ENCODE data around the gene SERTAD4. TPM values are rescaled to one million over a fixed set of nuclear protein-coding genes. Genes with fewer than 3 reads are reported as not detected.

Gene SERTAD4
- polyA plus RNA-seq, 3 donors = not detected

DNA sequence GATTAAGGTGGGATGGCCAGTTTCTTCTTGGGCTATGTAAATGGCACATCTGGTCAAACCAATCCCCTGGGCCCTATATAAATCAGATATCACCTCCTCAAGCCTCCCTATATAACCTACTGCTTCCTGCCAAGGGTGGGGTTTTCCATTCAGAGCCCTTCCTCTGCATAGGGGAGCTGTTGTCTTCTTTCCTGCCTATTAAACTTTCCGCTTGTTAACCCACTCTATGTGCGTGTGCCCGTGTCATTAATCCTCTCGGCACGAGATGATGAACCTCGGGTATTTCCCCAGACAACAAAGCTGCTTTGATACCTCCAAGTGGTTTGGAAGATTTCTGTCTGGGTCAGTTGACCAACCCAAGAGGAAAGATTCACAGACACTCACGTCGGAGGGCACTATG is 19.3 kb upstream of the SERTAD4 start:
- H3K9ac ChIP-seq (ENCODE audit: insufficient read depth, low read length, poor library complexity, severe bottlenecking) = no peak overlapping the region

DNA sequence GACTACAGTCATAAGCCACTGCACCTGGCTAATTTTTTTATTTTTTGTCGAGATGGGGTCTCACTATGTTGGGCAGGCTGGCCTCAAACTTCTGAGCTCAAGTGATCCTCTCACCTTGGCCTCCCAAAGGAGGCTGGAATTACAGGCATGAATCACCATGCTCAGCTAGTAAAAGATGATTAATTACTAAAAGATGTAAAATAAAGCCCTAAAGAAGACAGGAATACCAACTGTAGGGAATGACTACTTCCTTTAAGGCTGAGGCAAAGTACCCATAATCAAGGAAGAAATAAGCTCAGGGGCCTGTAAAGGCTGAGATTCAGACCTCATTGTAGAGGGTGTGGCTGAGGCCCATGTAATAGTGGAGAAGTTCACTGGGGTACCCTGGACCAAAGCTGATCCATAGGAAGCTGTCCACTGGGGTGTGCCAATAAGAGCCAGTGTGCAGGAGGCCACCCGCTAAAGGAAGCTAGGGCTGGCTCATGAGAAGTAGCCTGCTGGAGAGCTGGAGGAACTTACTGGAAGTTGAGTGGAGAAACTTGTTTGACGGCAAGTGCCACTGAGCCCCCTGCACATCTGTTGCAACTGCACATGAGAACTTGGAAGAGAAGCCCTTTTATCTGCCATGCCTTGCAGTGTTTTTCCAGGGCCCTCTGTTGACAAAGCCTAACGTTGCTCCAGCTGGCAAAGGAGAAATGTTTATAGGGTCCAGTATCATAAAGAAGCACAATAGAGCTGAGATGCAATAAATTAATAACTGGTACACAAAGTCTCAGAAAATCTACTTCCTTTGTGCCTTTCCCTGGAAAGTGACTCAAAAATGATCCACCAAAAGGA is 17.8 kb upstream of the SERTAD4 start:
- no peak overlapping the region for H3K9ac ChIP-seq (ENCODE audit: insufficient read depth, low read length, poor library complexity, severe bottlenecking)
- no peak for DNase-seq
- H3K27ac ChIP-seq (ENCODE audit: low read depth in 1 of 2, low read length in 2 of 2) = no peak overlapping the region
- H3K4me3 ChIP-seq (replicated peaks in 1 of 3; ENCODE audit: low read depth in 2 of 3, low read length in 3 of 3) = no peak overlapping the region
- H3K79me2 ChIP-seq (ENCODE audit: insufficient read depth, low read length) = no peaks in the 10 kb centered on the region
- no peaks in the 10 kb centered on the region for H3K27me3 ChIP-seq (ENCODE audit: control insufficient read depth in 2 of 2, insufficient read depth in 2 of 2, low read length in 2 of 2)
- peaks cover 7 to 12% (median 9%) of the 10 kb centered on the region in 3 donors for H3K27me3 Mint-ChIP-seq (ENCODE audit: low read depth in 3 of 3)
- intact Hi-C loops (cut with micrococcal nuclease) = no loop called here
- no peaks in the 10 kb centered on the region for H3K4me1 Mint-ChIP-seq
- TF ChIP-seq CTCF (IDR thresholded peaks at IDR 0.05) = no peak
- WGBS (ENCODE audit: insufficient coverage) = 91% methylated on average over 1 of the region's 4 CpGs
- H3K9me3 Mint-ChIP-seq = peaks cover 0 to 5% (median 0%) of the 10 kb centered on the region in 7 donors
- no peaks in the 10 kb centered on the region for H3K36me3 ChIP-seq (replicated peaks in 1 of 2; ENCODE audit: control insufficient read depth in 1 of 2, insufficient read depth in 2 of 2, low read length in 2 of 2)
- no peaks in the 10 kb centered on the region for H4K20me1 ChIP-seq (ENCODE audit: insufficient read depth, low read length)
- no peak overlapping the region for H2AFZ ChIP-seq (ENCODE audit: insufficient read depth, low read depth, low read length, poor library complexity, severe bottlenecking)
- no peak overlapping the region for H3K27ac Mint-ChIP-seq
- H3K36me3 Mint-ChIP-seq = no peaks in the 10 kb centered on the region
- no peak overlapping the region for H3K4me2 ChIP-seq (replicated peaks; ENCODE audit: extremely low read depth, low read length, poor library complexity, severe bottlenecking)
- no peaks in the 10 kb centered on the region for H3K9me3 ChIP-seq (replicated peaks in 1 of 2; ENCODE audit: control insufficient read depth in 1 of 2, insufficient read depth in 1 of 2, low read length in 2 of 2)
- no peak overlapping the region for H3K4me3 Mint-ChIP-seq
- no peaks in the 10 kb centered on the region for H3K4me1 ChIP-seq (ENCODE audit: control insufficient read depth in 1 of 2, insufficient read depth in 2 of 2, low read length in 2 of 2)

More for the DNA sequence above, 19.3 kb upstream of the SERTAD4 start:
- H3K27ac Mint-ChIP-seq = no peak overlapping the region
- no peaks in the 10 kb centered on the region for H3K4me1 Mint-ChIP-seq
- H3K4me2 ChIP-seq (replicated peaks; ENCODE audit: extremely low read depth, low read length, poor library complexity, severe bottlenecking) = no peak overlapping the region
- no peaks in the 10 kb centered on the region for H3K79me2 ChIP-seq (ENCODE audit: insufficient read depth, low read length)
- H3K36me3 ChIP-seq (replicated peaks in 1 of 2; ENCODE audit: control insufficient read depth in 1 of 2, insufficient read depth in 2 of 2, low read length in 2 of 2) = no peaks in the 10 kb centered on the region
- 100% methylated on average over 1 of the region's 8 CpGs for WGBS (ENCODE audit: insufficient coverage)
- H3K27me3 ChIP-seq (ENCODE audit: control insufficient read depth in 2 of 2, insufficient read depth in 2 of 2, low read length in 2 of 2) = no peaks in the 10 kb centered on the region
- H3K9me3 Mint-ChIP-seq = peaks cover 0 to 8% (median 0%) of the 10 kb centered on the region in 7 donors
- H3K27ac ChIP-seq (ENCODE audit: low read depth in 1 of 2, low read length in 2 of 2) = no peak overlapping the region
- TF ChIP-seq CTCF (IDR thresholded peaks at IDR 0.05) = no peak
- DNase-seq = no peak
- no peak overlapping the region for H3K4me3 Mint-ChIP-seq
- intact Hi-C loops (cut with micrococcal nuclease) = no loop called here
- H2AFZ ChIP-seq (ENCODE audit: insufficient read depth, low read depth, low read length, poor library complexity, severe bottlenecking) = no peak overlapping the region
- no peak overlapping the region for H3K4me3 ChIP-seq (replicated peaks in 1 of 3; ENCODE audit: low read depth in 2 of 3, low read length in 3 of 3)
- no peaks in the 10 kb centered on the region for H4K20me1 ChIP-seq (ENCODE audit: insufficient read depth, low read length)
- no peaks in the 10 kb centered on the region for H3K9me3 ChIP-seq (replicated peaks in 1 of 2; ENCODE audit: control insufficient read depth in 1 of 2, insufficient read depth in 1 of 2, low read length in 2 of 2)
- peaks cover 7 to 12% (median 7%) of the 10 kb centered on the region in 3 donors for H3K27me3 Mint-ChIP-seq (ENCODE audit: low read depth in 3 of 3)
- H3K4me1 ChIP-seq (ENCODE audit: control insufficient read depth in 1 of 2, insufficient read depth in 2 of 2, low read length in 2 of 2) = no peaks in the 10 kb centered on the region
- H3K36me3 Mint-ChIP-seq = no peaks in the 10 kb centered on the region

Measured in CD14-positive monocyte (primary cell).